ENCODE measurements around the gene PRR33.

The PRR33 gene

DNA sequence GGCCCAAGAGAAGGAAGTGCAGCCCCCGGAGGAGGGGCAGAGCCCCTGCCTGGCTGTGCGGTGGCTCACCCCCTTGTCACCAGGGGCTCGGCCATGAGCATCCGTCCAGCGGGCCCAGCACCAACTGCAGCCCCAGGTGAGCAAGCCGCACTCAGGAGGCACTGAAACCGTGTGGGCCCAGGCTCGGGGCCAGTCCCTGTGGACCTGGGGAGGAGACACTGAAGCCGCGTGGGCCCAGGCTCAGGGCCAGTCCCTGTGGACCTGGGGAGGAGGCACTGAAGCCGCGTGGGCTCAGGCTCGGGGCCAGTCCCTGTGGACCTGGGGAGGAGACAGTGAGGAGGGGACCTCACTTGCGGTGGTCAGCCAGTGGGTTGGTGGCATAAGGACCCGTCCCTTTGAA lies 24.9 kb downstream of the PRR33 start:
- no peak overlapping the region for H2AFZ ChIP-seq (ENCODE audit: low read length)
- H3F3A ChIP-seq (ENCODE audit: low read depth) = no peaks in the 10 kb centered on the region
- H3K27me3 ChIP-seq (ENCODE audit: insufficient read depth, low read length, poor library complexity, severe bottlenecking) = no peaks in the 10 kb centered on the region
- no peaks in the 10 kb centered on the region for H3K9me2 ChIP-seq (replicated peaks; ENCODE audit: low read depth, low read length)
- no peaks in the 10 kb centered on the region for H4K20me1 ChIP-seq (ENCODE audit: insufficient read depth, low read length, poor library complexity, severe bottlenecking)
- H3K9ac ChIP-seq (ENCODE audit: low read depth, low read length, poor library complexity, severe bottlenecking) = no peak overlapping the region
- H3K4me2 ChIP-seq (ENCODE audit: low read depth, low read length, poor library complexity, severe bottlenecking) = no peak overlapping the region
- no peak overlapping the region for H3K4me3 ChIP-seq (ENCODE audit: low read length, poor library complexity, severe bottlenecking)
- no peaks in the 10 kb centered on the region for H3K9me3 ChIP-seq (ENCODE audit: insufficient read depth, low read depth, low read length)
- no peaks in the 10 kb centered on the region for H3K4me1 ChIP-seq (ENCODE audit: insufficient read depth, low read length, poor library complexity, severe bottlenecking)
- peaks cover 21% of the 10 kb centered on the region; the same call in 1 of the 2 replicates for H3K79me2 ChIP-seq (ENCODE audit: insufficient read depth, low read length)
- H3K36me3 ChIP-seq (ENCODE audit: insufficient read depth, low read length) = no peaks in the 10 kb centered on the region
- TF ChIP-seq EZH2phosphoT487 (IDR thresholded peaks at IDR 0.05; ENCODE audit: borderline replicate concordance) = no peak
- TF ChIP-seq, protein P1, sequence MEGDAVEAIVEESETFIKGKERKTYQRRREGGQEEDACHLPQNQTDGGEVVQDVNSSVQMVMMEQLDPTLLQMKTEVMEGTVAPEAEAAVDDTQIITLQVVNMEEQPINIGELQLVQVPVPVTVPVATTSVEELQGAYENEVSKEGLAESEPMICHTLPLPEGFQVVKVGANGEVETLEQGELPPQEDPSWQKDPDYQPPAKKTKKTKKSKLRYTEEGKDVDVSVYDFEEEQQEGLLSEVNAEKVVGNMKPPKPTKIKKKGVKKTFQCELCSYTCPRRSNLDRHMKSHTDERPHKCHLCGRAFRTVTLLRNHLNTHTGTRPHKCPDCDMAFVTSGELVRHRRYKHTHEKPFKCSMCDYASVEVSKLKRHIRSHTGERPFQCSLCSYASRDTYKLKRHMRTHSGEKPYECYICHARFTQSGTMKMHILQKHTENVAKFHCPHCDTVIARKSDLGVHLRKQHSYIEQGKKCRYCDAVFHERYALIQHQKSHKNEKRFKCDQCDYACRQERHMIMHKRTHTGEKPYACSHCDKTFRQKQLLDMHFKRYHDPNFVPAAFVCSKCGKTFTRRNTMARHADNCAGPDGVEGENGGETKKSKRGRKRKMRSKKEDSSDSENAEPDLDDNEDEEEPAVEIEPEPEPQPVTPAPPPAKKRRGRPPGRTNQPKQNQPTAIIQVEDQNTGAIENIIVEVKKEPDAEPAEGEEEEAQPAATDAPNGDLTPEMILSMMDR (conservative IDR thresholded peaks at IDR 0.05; ENCODE audit: low read length) = no peak

DNA sequence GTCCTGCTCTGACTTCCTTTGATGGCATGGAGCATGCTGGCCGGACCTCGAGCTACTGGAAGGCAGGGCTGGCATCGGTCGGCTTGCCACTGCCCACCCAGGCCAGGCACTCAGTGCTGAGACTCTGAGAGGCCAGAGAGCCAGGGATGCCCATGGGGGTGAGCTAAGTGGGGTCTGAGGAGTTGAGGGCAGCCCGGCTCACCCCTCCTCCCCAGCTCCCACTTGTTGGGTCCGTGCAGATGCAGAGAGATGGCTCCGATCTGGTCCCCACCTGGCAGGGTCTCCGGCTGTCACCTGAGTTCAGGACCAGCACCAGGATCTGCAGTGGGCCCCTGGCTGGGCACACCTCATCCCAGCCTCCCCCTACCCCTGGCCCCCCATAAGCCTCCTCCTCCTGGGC lies 25.5 kb downstream of the PRR33 start:
- H3K4me1 ChIP-seq (ENCODE audit: insufficient read depth, low read length, poor library complexity, severe bottlenecking) = no peaks in the 10 kb centered on the region
- H3K9ac ChIP-seq (ENCODE audit: low read depth, low read length, poor library complexity, severe bottlenecking) = no peak overlapping the region
- no peak overlapping the region for H3K4me3 ChIP-seq (ENCODE audit: low read length, poor library complexity, severe bottlenecking)
- no peaks in the 10 kb centered on the region for H3K36me3 ChIP-seq (ENCODE audit: insufficient read depth, low read length)
- peaks cover 27% of the 10 kb centered on the region; the same call in 1 of the 2 replicates for H3K79me2 ChIP-seq (ENCODE audit: insufficient read depth, low read length)
- H2AFZ ChIP-seq (ENCODE audit: low read length) = no peak overlapping the region
- H3K9me3 ChIP-seq (ENCODE audit: insufficient read depth, low read depth, low read length) = no peaks in the 10 kb centered on the region
- no peaks in the 10 kb centered on the region for H3K27me3 ChIP-seq (ENCODE audit: insufficient read depth, low read length, poor library complexity, severe bottlenecking)
- no peak overlapping the region for H3K4me2 ChIP-seq (ENCODE audit: low read depth, low read length, poor library complexity, severe bottlenecking)
- H4K20me1 ChIP-seq (ENCODE audit: insufficient read depth, low read length, poor library complexity, severe bottlenecking) = peaks cover 2% of the 10 kb centered on the region
- TF ChIP-seq, protein P1 (conservative IDR thresholded peaks at IDR 0.05; ENCODE audit: low read length) = no peak
- no peaks in the 10 kb centered on the region for H3K9me2 ChIP-seq (replicated peaks; ENCODE audit: low read depth, low read length)
- no peaks in the 10 kb centered on the region for H3F3A ChIP-seq (ENCODE audit: low read depth)

DNA sequence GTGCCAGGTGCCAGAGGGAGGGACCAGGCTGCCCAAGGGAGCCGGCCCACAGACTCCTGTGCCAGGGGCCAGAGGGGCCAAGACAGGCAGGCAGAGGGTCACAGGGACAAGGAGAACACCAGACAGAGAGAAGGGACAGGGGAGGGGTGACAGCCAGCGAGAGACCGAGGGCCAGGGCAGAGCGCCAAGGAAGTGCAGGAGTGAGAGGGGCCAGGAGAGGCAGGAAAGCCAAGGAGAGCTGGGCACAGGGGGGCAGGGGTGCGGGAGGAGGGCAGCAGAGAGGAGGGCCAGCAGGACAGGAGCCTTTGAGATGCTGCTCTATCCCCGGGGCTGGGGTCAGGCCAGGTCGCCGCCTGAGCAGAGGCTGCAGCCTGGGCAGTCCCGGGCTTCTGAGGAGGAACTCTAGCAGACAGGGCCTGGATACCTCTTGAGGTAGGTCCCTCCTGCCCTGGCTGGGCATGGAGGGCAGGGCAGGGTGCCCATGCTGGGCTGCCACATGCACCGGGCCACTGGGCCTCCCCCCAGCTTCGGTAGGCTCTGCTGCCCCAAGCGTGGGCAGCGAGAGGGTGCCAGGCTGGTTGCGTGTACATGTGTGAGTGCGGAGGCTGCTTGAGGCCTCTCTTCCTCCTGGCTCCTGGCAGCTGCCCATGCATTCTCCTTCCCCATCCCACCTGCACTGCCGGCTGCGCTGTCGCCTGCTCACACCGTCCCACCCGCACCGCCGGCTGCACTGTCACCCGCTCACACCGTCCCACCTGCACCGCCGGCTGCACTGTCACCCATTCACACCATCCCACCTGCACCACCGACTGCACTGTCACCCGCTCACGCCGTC lies 26.6 kb downstream of the PRR33 start:
- Histone ChIP-seq H3K27me3 (ENCODE audit: insufficient read depth, low read length, poor library complexity, severe bottlenecking) (no peaks in the 10 kb centered on the region), H3K4me3 (ENCODE audit: low read length, poor library complexity, severe bottlenecking) (no peak overlapping the region)

More for the DNA sequence above, 26.6 kb downstream of the PRR33 start:
- no peaks in the 10 kb centered on the region for H3F3A ChIP-seq (ENCODE audit: low read depth)
- H3K4me1 ChIP-seq (ENCODE audit: insufficient read depth, low read length, poor library complexity, severe bottlenecking) = no peaks in the 10 kb centered on the region
- TF ChIP-seq, protein P1 (conservative IDR thresholded peaks at IDR 0.05; ENCODE audit: low read length) = no peak
- no peak for TF ChIP-seq EZH2phosphoT487 (IDR thresholded peaks at IDR 0.05; ENCODE audit: borderline replicate concordance)
- no peak overlapping the region for H3K4me2 ChIP-seq (ENCODE audit: low read depth, low read length, poor library complexity, severe bottlenecking)
- no peaks in the 10 kb centered on the region for H3K9me3 ChIP-seq (ENCODE audit: insufficient read depth, low read depth, low read length)
- H3K79me2 ChIP-seq (ENCODE audit: insufficient read depth, low read length) = peaks cover 28% of the 10 kb centered on the region; the same call in 1 of the 2 replicates
- H2AFZ ChIP-seq (ENCODE audit: low read length) = no peak overlapping the region
- H3K36me3 ChIP-seq (ENCODE audit: insufficient read depth, low read length) = no peaks in the 10 kb centered on the region
- no peak overlapping the region for H3K9ac ChIP-seq (ENCODE audit: low read depth, low read length, poor library complexity, severe bottlenecking)
- peaks cover 4% of the 10 kb centered on the region for H4K20me1 ChIP-seq (ENCODE audit: insufficient read depth, low read length, poor library complexity, severe bottlenecking)
- no peaks in the 10 kb centered on the region for H3K9me2 ChIP-seq (replicated peaks; ENCODE audit: low read depth, low read length)
